Activated CD8-positive, alpha-beta memory T cell treated with anti-CD3 and anti-CD28 coated beads, Interleukin-2, amount 50 U/mL, for 48 hours (primary cell): ENCODE data around the gene NEK7.

Source experiments
- DNase-seq: peaks from one replicate; pipeline ENCODE4 v3.0.0-alpha.2; 2020

Gene NEK7

DNA sequence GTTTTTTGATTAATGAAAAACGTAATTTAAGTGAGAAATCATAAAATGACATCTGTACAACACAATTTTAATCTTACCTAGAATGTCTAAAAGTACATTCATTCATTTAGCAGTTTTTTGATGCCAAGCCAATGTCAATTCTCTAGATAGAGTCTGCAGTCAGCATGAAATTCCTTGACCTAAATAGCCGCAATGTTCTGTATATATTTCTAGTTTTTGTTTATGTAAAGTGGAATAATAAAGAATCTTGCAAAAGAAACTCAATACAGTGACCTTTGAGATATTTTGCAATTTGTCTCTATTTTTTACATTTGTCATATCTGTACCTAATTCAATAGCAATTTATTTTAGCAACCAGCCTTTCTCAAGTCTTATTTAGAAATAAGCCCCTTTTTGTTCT, 207.7 kb downstream of the NEK7 start:
- DNase-seq, result no peak

DNA sequence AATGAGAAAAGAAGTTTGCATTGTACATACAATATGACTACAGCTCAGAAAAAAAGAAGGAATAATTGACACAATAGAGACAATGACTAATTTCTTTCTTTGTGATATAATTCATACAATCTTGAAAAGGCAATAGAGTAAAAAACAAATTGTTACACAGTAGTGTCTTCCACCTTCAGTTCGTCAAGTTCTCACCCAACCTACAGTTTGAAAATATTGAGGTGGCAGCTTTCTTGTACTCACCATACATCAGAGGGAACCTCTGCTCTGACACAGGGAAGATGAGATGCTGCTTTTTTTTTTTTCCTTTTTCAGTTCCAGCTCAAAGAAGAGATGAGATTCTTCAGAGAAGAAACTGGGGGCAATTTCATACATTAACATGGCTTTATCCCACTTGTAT, 210.5 kb downstream of the NEK7 start:
- no peak for DNase-seq

DNA sequence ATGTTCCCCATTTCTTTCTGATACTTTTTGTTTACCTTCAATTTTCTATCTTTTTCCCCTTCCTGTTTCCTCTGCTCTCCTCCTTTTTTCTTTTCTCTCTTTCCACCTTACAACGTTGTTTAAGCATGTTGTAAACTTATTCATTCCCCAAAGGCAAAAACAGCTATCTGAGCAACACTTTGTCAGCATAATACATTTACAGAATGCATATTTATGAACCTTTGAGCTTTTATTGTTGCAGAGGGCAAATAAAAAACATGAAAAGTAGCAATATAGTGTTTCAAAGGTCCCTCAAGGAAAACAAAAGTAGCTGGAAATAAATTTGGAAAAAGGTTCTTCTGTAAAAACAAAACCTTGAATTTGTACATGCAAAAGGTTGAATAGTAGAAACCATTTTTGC, 214.2 kb downstream of the NEK7 start:
- no peak for DNase-seq
